Gastrocnemius medialis (tissue), 4 donors: ENCODE data around the gene DDX39A.

ENCODE experiments used
- POLR2A ChIP-seq, 2 donors: fragments of 450-650 bp; IDR thresholded peaks; one replicate each; pipeline ENCODE4 v1.6.1; 2017; ENCODE audit warnings: antibody characterized with exemption in 2 of 2, mild to moderate bottlenecking in 2 of 2, moderate library complexity in 2 of 2
- TF ChIP-seq, protein P1 (sequence below), 5 experiments: fragments of 450-650 bp in 3 of 5; fragments of 200-600 bp in 2 of 5; sonication (generic) in 2 of 5; IDR thresholded peaks in 4 of 5; conservative IDR thresholded peaks in 1 of 5; 1 replicate in 4 of 5; 2 replicates in 1 of 5; pipeline ENCODE4 v1.5.1; 2016 to 2019; ENCODE audit warnings: antibody characterized with exemption in 5 of 5, mild to moderate bottlenecking in 3 of 5, moderate library complexity in 3 of 5

DNA sequence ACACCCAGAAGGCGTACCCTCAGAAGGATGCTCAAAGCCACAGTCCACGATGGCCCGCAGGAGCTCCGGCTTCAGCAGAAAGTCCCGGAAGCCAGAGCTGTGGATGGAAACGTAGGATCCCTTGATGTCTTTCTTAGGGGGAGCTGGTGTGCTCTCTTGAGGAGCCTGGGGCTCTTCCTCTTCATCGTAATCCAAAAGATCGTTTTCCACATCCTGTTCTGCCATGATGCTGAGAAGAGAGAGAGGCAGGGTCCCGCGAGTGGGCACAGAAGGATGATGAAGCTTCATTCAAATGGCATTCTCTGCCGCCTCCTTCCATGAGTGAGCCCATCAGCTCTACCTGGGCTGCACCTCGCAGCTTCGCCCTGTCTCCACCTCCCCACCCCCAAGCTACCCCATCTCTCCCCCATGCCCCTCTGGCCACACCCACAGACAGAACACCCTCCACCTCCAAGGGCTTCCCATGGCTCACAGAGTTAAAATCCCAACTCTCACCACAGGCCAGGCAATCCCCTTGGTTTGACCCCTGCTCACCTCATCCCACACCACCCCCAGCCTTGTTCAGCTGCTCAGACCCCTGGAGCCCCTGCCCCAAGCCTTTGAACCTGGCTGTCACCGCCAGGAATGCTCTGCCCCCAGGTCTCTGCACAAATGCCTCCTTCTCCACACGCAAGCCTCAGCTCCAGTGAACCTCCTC lies 6.0 kb downstream of the DDX39A start:
- TF ChIP-seq, protein P1, sequence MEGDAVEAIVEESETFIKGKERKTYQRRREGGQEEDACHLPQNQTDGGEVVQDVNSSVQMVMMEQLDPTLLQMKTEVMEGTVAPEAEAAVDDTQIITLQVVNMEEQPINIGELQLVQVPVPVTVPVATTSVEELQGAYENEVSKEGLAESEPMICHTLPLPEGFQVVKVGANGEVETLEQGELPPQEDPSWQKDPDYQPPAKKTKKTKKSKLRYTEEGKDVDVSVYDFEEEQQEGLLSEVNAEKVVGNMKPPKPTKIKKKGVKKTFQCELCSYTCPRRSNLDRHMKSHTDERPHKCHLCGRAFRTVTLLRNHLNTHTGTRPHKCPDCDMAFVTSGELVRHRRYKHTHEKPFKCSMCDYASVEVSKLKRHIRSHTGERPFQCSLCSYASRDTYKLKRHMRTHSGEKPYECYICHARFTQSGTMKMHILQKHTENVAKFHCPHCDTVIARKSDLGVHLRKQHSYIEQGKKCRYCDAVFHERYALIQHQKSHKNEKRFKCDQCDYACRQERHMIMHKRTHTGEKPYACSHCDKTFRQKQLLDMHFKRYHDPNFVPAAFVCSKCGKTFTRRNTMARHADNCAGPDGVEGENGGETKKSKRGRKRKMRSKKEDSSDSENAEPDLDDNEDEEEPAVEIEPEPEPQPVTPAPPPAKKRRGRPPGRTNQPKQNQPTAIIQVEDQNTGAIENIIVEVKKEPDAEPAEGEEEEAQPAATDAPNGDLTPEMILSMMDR (IDR thresholded peaks at IDR 0.05 in 4 of 5, conservative IDR thresholded peaks at IDR 0.05 in 1 of 5), result no peak
- TF ChIP-seq POLR2A (IDR thresholded peaks at IDR 0.05), result no peak
